Activated CD4-positive, alpha-beta T cell treated with anti-CD3 and anti-CD28 coated beads for 36 hours (primary cell): ENCODE measurements around the gene CHAC1. TPM values are rescaled to one million over a fixed set of nuclear protein-coding genes. Genes with fewer than 3 reads are reported as not detected.

ENCODE experiments used
- ATAC-seq: fragments of 200-7000 bp; cut with Tn5 transposase; one replicate; pipeline ENCODE4 v1.10.0; 2021; ENCODE audit warnings: mild to moderate bottlenecking, moderate library complexity
- CTCF ChIA-PET: fragments of 350-600 bp; sonication (Branson Sonifier 250); formaldehyde crosslinking; loops from one replicate; lab custom pipeline; 2021; ENCODE audit warnings: antibody characterized with exemption; lab: Charles Lee
- POLR2A ChIA-PET: fragments of 350-600 bp; sonication (Branson Sonifier 250); formaldehyde crosslinking; loops from one replicate; lab custom pipeline; 2021; ENCODE audit warnings: antibody characterized with exemption, inconsistent platforms; lab: Charles Lee
- DNase-seq: peaks from one replicate; pipeline ENCODE4 v3.0.0-alpha.2; 2020
- H3K27ac Mint-ChIP-seq: one replicate; pipeline ENCODE4 v1.8.0; 2021; ENCODE audit warnings: mixed read lengths
- H3K27me3 Mint-ChIP-seq: one replicate; pipeline ENCODE4 v1.8.0; 2021; ENCODE audit warnings: mixed read lengths
- H3K36me3 Mint-ChIP-seq: one replicate; pipeline ENCODE4 v1.8.0; 2021; ENCODE audit warnings: low read depth, mixed read lengths
- H3K4me1 Mint-ChIP-seq: one replicate; pipeline ENCODE4 v1.8.0; 2021; ENCODE audit warnings: mixed read lengths
- H3K4me3 Mint-ChIP-seq: one replicate; pipeline ENCODE4 v1.8.0; 2021; ENCODE audit warnings: mild to moderate bottlenecking, moderate library complexity, mixed read lengths
- H3K9me3 Mint-ChIP-seq: one replicate; pipeline ENCODE4 v1.8.0; 2021; ENCODE audit warnings: low read depth, mixed read lengths
- intact Hi-C, 2 experiments: fragments of 100-400 bp; cut with DNase I in 1 of 2; cut with micrococcal nuclease in 1 of 2; formaldehyde crosslinking; loops; one replicate each; pipeline versions ENCODE4 v1.14.2 to v1.15.1; 2022 to 2024; cut with DNase I, micrococcal nuclease
- total RNA-seq, 2 experiments: library from RNA; stranded (reverse); gene quantifications; one replicate each; pipeline ENCODE4 v1.2.3, GENCODE V29; 2021

The CHAC1 gene
- total RNA-seq, 2 experiments from 2014 or later: 31.1 to 32.2 TPM

- Mint-ChIP-seq H3K36me3 (no peaks in the 10 kb centered on the region), H3K27ac (no peak overlapping the region), H3K4me1 (peaks cover 8% of the 10 kb centered on the region), H3K27me3 (no peaks in the 10 kb centered on the region), H3K9me3 (no peaks in the 10 kb centered on the region), H3K4me3 (no peak overlapping the region)
- DNase-seq (no peak), ATAC-seq (no peak)
- CTCF ChIA-PET: interaction anchor here (0.6 kb wide), 1 partner anchor 39 kb away, joined by 4 read pairs; no protein-coding TSS in a partner anchor
- POLR2A ChIA-PET: no interaction called here
- intact Hi-C loops: no loop called here
These were observed 40.8 kb upstream of the CHAC1 start for GRCh38 chr15:40912478-40912877.

- Mint-ChIP-seq H3K4me1 (no peaks in the 10 kb centered on the region), H3K27me3 (no peaks in the 10 kb centered on the region), H3K4me3 (no peak overlapping the region), H3K27ac (no peak overlapping the region), H3K36me3 (no peaks in the 10 kb centered on the region), H3K9me3 (no peaks in the 10 kb centered on the region)
- intact Hi-C loops: no loop called here
- no peak for ATAC-seq
- no peak for DNase-seq
- CTCF ChIA-PET: interaction anchor here (2.5 kb wide), 1 partner anchor 10 kb away, joined by 13 read pairs; no protein-coding TSS in a partner anchor
- POLR2A ChIA-PET: no interaction called here
These were observed 39.3 kb upstream of the CHAC1 start for GRCh38 chr15:40914013-40914412.

- DNase-seq: no peak
- POLR2A ChIA-PET: interaction anchor here (0.6 kb wide), 1 partner anchor 532 kb away, joined by 3 read pairs; no protein-coding TSS in a partner anchor
- H3K27me3 Mint-ChIP-seq: no peaks in the 10 kb centered on the region
- no peaks in the 10 kb centered on the region for H3K36me3 Mint-ChIP-seq
- H3K4me1 Mint-ChIP-seq: no peaks in the 10 kb centered on the region
- CTCF ChIA-PET: interaction anchor here (0.6 to 2.5 kb wide), 4 partner anchors 10 to 310 kb away, joined by 3 to 13 read pairs (median 4); no protein-coding TSS in a partner anchor
- intact Hi-C loops: no loop called here
- no peak for ATAC-seq
- H3K9me3 Mint-ChIP-seq: no peaks in the 10 kb centered on the region
- H3K27ac Mint-ChIP-seq: no peak overlapping the region
- no peak overlapping the region for H3K4me3 Mint-ChIP-seq
These were observed 38.8 kb upstream of the CHAC1 start for GRCh38 chr15:40914486-40914885.

- H3K9me3 Mint-ChIP-seq: no peaks in the 10 kb centered on the region
- POLR2A ChIA-PET: interaction anchor here (0.6 kb wide), 1 partner anchor 531 kb away, joined by 3 read pairs; no protein-coding TSS in a partner anchor
- no peaks in the 10 kb centered on the region for H3K4me1 Mint-ChIP-seq
- intact Hi-C loops: no loop called here
- DNase-seq (no peak), ATAC-seq (no peak)
- no peaks in the 10 kb centered on the region for H3K27me3 Mint-ChIP-seq
- H3K36me3 Mint-ChIP-seq: no peaks in the 10 kb centered on the region
- H3K4me3 Mint-ChIP-seq: no peak overlapping the region
- H3K27ac Mint-ChIP-seq: no peak overlapping the region
- CTCF ChIA-PET: interaction anchor here (0.6 to 2.5 kb wide), 6 partner anchors 11 to 309 kb away, joined by 3 to 13 read pairs (median 4); no protein-coding TSS in a partner anchor
These were observed 38.1 kb upstream of the CHAC1 start for GRCh38 chr15:40915116-40915661.

- CTCF ChIA-PET: interaction anchor here (1.0 to 2.5 kb wide), 4 partner anchors 12 to 269 kb away, joined by 3 to 13 read pairs (median 4); no protein-coding TSS in a partner anchor
- Mint-ChIP-seq H3K4me3 (no peak overlapping the region), H3K27ac (no peak overlapping the region), H3K27me3 (no peaks in the 10 kb centered on the region), H3K9me3 (no peaks in the 10 kb centered on the region), H3K4me1 (no peaks in the 10 kb centered on the region), H3K36me3 (no peaks in the 10 kb centered on the region)
- intact Hi-C loops: no loop called here
- ATAC-seq: no peak
- DNase-seq: no peak
- POLR2A ChIA-PET: no interaction called here
These were observed 37.6 kb upstream of the CHAC1 start for GRCh38 chr15:40915679-40916078.

GRCh38 chr15:40917585-40917984 lies 35.7 kb upstream of the CHAC1 start:
- Mint-ChIP-seq H3K4me3 (no peak overlapping the region), H3K4me1 (no peaks in the 10 kb centered on the region), H3K36me3 (no peaks in the 10 kb centered on the region), H3K27me3 (no peaks in the 10 kb centered on the region), H3K27ac (no peak overlapping the region), H3K9me3 (no peaks in the 10 kb centered on the region)
- DNase-seq (no peak), ATAC-seq (no peak)
- CTCF ChIA-PET: interaction anchor here (0.6 to 0.7 kb wide), 2 partner anchors 22 to 334 kb away, joined by 3 to 4 read pairs; no protein-coding TSS in a partner anchor
- intact Hi-C loops: no loop called here
- POLR2A ChIA-PET: no interaction called here

GRCh38 chr15:40918146-40918798 lies 35.0 kb upstream of the CHAC1 start:
- DNase-seq (no peak), ATAC-seq (no peak)
- Mint-ChIP-seq H3K27me3 (no peaks in the 10 kb centered on the region), H3K4me1 (no peaks in the 10 kb centered on the region), H3K36me3 (no peaks in the 10 kb centered on the region), H3K4me3 (no peak overlapping the region), H3K9me3 (no peaks in the 10 kb centered on the region), H3K27ac (no peak overlapping the region)
- CTCF ChIA-PET: interaction anchor here (0.9 kb wide), 1 partner anchor 13 kb away, joined by 3 read pairs; no protein-coding TSS in a partner anchor
- POLR2A ChIA-PET: no interaction called here
- intact Hi-C loops: no loop called here

GRCh38 chr15:40918799-40919392 lies 34.4 kb upstream of the CHAC1 start:
- ATAC-seq (no peak), DNase-seq (no peak)
- POLR2A ChIA-PET: no interaction called here
- no peaks in the 10 kb centered on the region for H3K27me3 Mint-ChIP-seq
- H3K9me3 Mint-ChIP-seq: no peaks in the 10 kb centered on the region
- no peak overlapping the region for H3K4me3 Mint-ChIP-seq
- no peak overlapping the region for H3K27ac Mint-ChIP-seq
- no peaks in the 10 kb centered on the region for H3K4me1 Mint-ChIP-seq
- CTCF ChIA-PET: interaction anchor here (0.9 to 1.1 kb wide), 3 partner anchors 14 to 187 kb away, joined by 3 to 4 read pairs (median 3); no protein-coding TSS in a partner anchor
- intact Hi-C loops: no loop called here
- H3K36me3 Mint-ChIP-seq: no peaks in the 10 kb centered on the region

- Mint-ChIP-seq H3K27ac (no peak overlapping the region), H3K9me3 (no peaks in the 10 kb centered on the region), H3K27me3 (peaks cover 17% of the 10 kb centered on the region), H3K4me3 (no peak overlapping the region), H3K36me3 (no peaks in the 10 kb centered on the region), H3K4me1 (peaks cover 8% of the 10 kb centered on the region)
- intact Hi-C loops: no loop called here
- ATAC-seq (no peak), DNase-seq (no peak)
- CTCF ChIA-PET: interaction anchor here (0.9 to 1.2 kb wide), 2 partner anchors 20 to 43 kb away, joined by 3 read pairs; no protein-coding TSS in a partner anchor
- POLR2A ChIA-PET: no interaction called here
These were observed 31.2 kb upstream of the CHAC1 start for GRCh38 chr15:40921949-40922607.

GRCh38 chr15:40922608-40923005 lies 30.7 kb upstream of the CHAC1 start:
- Mint-ChIP-seq H3K27me3 (peaks cover 20% of the 10 kb centered on the region), H3K4me1 (peaks cover 10% of the 10 kb centered on the region), H3K27ac (no peak overlapping the region), H3K4me3 (no peak overlapping the region), H3K36me3 (no peaks in the 10 kb centered on the region), H3K9me3 (no peaks in the 10 kb centered on the region)
- intact Hi-C loops: no loop called here
- CTCF ChIA-PET: no interaction called here
- POLR2A ChIA-PET: no interaction called here
- ATAC-seq: no peak
- DNase-seq: no peak

- Mint-ChIP-seq H3K4me1 (peaks cover 11% of the 10 kb centered on the region), H3K4me3 (no peak overlapping the region), H3K27ac (no peak overlapping the region), H3K27me3 (peaks cover 21% of the 10 kb centered on the region), H3K36me3 (no peaks in the 10 kb centered on the region), H3K9me3 (no peaks in the 10 kb centered on the region)
- intact Hi-C loops: no loop called here
- ChIA-PET CTCF (interaction anchor here (0.6 to 10.5 kb wide), 5 partner anchors 15 to 110 kb away, joined by 3 to 98 read pairs (median 4); partner anchors contain the start of gene CHAC1), POLR2A (no interaction called here)
- ATAC-seq (no peak), DNase-seq (no peak)
These were observed 29.7 kb upstream of the CHAC1 start for GRCh38 chr15:40923551-40923950.
